K562 (cell line): ENCODE measurements around the gene SLC38A1. TPM values are rescaled to one million over a fixed set of nuclear protein-coding genes. Genes with fewer than 3 reads are reported as not detected.

ENCODE experiments used
- ATAC-seq: fragments of 200-7000 bp; cut with Tn5 transposase; 3 replicates; pipeline ENCODE4 v1.9.1; 2020; ENCODE audit warnings: moderate library complexity
- BruUV-seq: library from RNA; stranded (reverse); fragments of 400-500 nt; replicated peaks from 2 replicates; lab custom pipeline; 2021; lab: Mats Ljungman, UMichigan
- CTCF ChIA-PET: fragments of 300-600 bp; formaldehyde crosslinking; extraction: SDS; loops from one replicate; lab custom pipeline; 2021; ENCODE audit warnings: low intra/inter-chr PET ratio; lab: Yijun Ruan, JAX
- POLR2A ChIA-PET: fragments of 300-600, 350-650 bp; sonication (Branson Sonifier 250); formaldehyde crosslinking; extraction: SDS; loops from one replicate; lab custom pipeline; 2021; ENCODE audit warnings: antibody characterized with exemption, inconsistent platforms; lab: Yijun Ruan, JAX
- DNase-seq, 4 experiments: peaks; one replicate each; pipeline versions ENCODE4 v3.0.0 to v3.0.0-alpha.2; 2011 to 2018; ENCODE audit warnings: low spot score in 3 of 4, mixed read lengths in 3 of 4; ENCODE audit errors: extremely low read depth in 1 of 4
- FAIRE-seq: peaks from 2 replicates; lab custom pipeline; 2011; peaks lifted over from hg19 to GRCh38; lab: Jason Lieb, UNC
- H2AFZ ChIP-seq: 2 replicates; pipeline ENCODE4 v1.6.0; 2011; ENCODE audit warnings: low read depth, low read length, control low read depth, inconsistent platforms
- H3K27ac ChIP-seq: fragments of 200-600 bp; 3 replicates; pipeline ENCODE4 v1.8.0; 2011; ENCODE audit warnings: low read depth, mild to moderate bottlenecking, control low read depth, inconsistent platforms, low read length, moderate library complexity, mixed read lengths; ENCODE audit errors: extremely low read depth
- H3K27me3 ChIP-seq, 2 experiments: fragments of 300-600 bp in 1 of 2; 2 replicates in 1 of 2; 3 replicates in 1 of 2; pipeline versions ENCODE4 v1.6.0 to v1.8.0; 2011; ENCODE audit warnings: inconsistent platforms in 2 of 2, low read length in 2 of 2, mild to moderate bottlenecking in 1 of 2, mixed read lengths in 1 of 2, moderate library complexity in 1 of 2; ENCODE audit not compliant: control insufficient read depth in 2 of 2, insufficient read depth in 2 of 2
- H3K36me3 ChIP-seq: fragments of 300-600 bp; 3 replicates; pipeline ENCODE4 v1.8.0; 2011; ENCODE audit warnings: mild to moderate bottlenecking, low read length, inconsistent platforms; ENCODE audit not compliant: control insufficient read depth, insufficient read depth
- H3K4me1 ChIP-seq, 2 experiments: fragments of 200-600 bp in 1 of 2; replicated peaks in 1 of 2; 2 replicates in 1 of 2; 3 replicates in 1 of 2; pipeline versions ENCODE4 v1.5.1 to v1.8.0; 2011; ENCODE audit warnings: inconsistent platforms in 2 of 2, low read length in 2 of 2, mild to moderate bottlenecking in 1 of 2, mixed read lengths in 1 of 2, moderate library complexity in 1 of 2; ENCODE audit not compliant: control insufficient read depth in 2 of 2, insufficient read depth in 2 of 2
- H3K4me2 ChIP-seq: 2 replicates; pipeline ENCODE4 v1.6.1; 2011; ENCODE audit warnings: low read length, control low read depth, inconsistent platforms, mixed read lengths; ENCODE audit not compliant: insufficient read depth
- H3K4me3 ChIP-seq: fragments of 200-600 bp; sonication (generic), shearing (Covaris generic); 2 replicates; pipeline ENCODE4 v1.5.1; 2016; ENCODE audit warnings: control low read depth, inconsistent platforms
- H3K79me2 ChIP-seq: fragments of 200-600 bp; 3 replicates; pipeline ENCODE4 v1.8.0; 2011; ENCODE audit warnings: low read length, inconsistent platforms; ENCODE audit not compliant: control insufficient read depth, insufficient read depth
- H3K9ac ChIP-seq, 2 experiments: 2 replicates each; pipeline versions ENCODE4 v1.6.0 to v1.6.1; 2011; ENCODE audit warnings: low read depth in 2 of 2, low read length in 2 of 2, control low read depth in 1 of 2, inconsistent platforms in 1 of 2, mild to moderate bottlenecking in 1 of 2, mixed read lengths in 1 of 2; ENCODE audit not compliant: insufficient read depth in 1 of 2
- H3K9me1 ChIP-seq: one replicate; pipeline ENCODE4 v1.6.0; 2011; ENCODE audit warnings: inconsistent platforms, mild to moderate bottlenecking, low read length, moderate library complexity; ENCODE audit not compliant: control insufficient read depth, insufficient read depth
- H3K9me3 ChIP-seq: replicated peaks from 2 replicates; pipeline ENCODE4 v1.5.1; 2011; ENCODE audit warnings: low read depth, low read length, inconsistent platforms; ENCODE audit not compliant: control insufficient read depth, insufficient read depth
- H4K20me1 ChIP-seq: replicated peaks from 2 replicates; pipeline ENCODE4 v1.6.1; 2011; ENCODE audit warnings: low read length, inconsistent platforms, mixed read lengths; ENCODE audit not compliant: control insufficient read depth, insufficient read depth
- COPS2 ChIP-seq: fragments of 450-650 bp; conservative IDR thresholded peaks from 2 replicates; pipeline ENCODE4 v1.6.1; 2016; ENCODE audit warnings: mild to moderate bottlenecking, moderate library complexity
- DPF2 ChIP-seq: fragments of 450-650 bp; IDR thresholded peaks from 2 replicates; pipeline ENCODE4 v1.6.1; 2016
- FUS ChIP-seq: fragments of 200-400 bp; formaldehyde crosslinking; optimal IDR thresholded peaks from 2 replicates; pipeline ENCODE3; 2017; ENCODE audit warnings: low read depth, low read length
- TSC22D4 ChIP-seq: fragments of 450-650 bp; IDR thresholded peaks from 2 replicates; pipeline ENCODE4 v1.6.1; 2016; ENCODE audit warnings: missing genetic modification characterization, missing biosample characterization, control low read depth
- WGBS: fragments of 100-300 bp; shearing (Covaris generic); methylation state at CpG from one replicate; pipeline ENCODE4 v1.1.6; 2016; ENCODE audit warnings: low coverage, mixed read lengths; ENCODE audit not compliant: insufficient coverage; ENCODE audit errors: missing lambda C conversion rate; 5-methylcytosine and 5-hydroxymethylcytosine counted together
- in situ Hi-C: fragments of 300-500 bp; cut with MboI; formaldehyde crosslinking; loops from 4 replicates; pipeline ENCODE4 v1.15.0; 2018; ENCODE audit warnings: inconsistent platforms, mixed read lengths
- intact Hi-C: fragments of 100-400 bp; cut with micrococcal nuclease; formaldehyde crosslinking; loops from 2 replicates; pipeline ENCODE4 v1.14.2; 2022
- polyA plus RNA-seq, 8 experiments: library from polyadenylated mRNA; depleted of rRNA in 4 of 8; stranded (reverse) in 5 of 8; unstranded in 3 of 8; fragments of >200 nt; fragmentation: Nextera tagmentation in 2 of 8; fragmentation: Illumina TruSeq in 1 of 8; extraction: Ambion mirVana in 2 of 8; extraction: Trizol in 1 of 8; gene quantifications; 2 replicates each; pipeline versions ENCODE4 v1.2.1 to v1.2.3, GENCODE V29; 2011 to 2014; ENCODE audit warnings: inconsistent platforms in 1 of 8, missing spikeins in 1 of 8
- total RNA-seq, 7 experiments: library from RNA; depleted of rRNA in 6 of 7; stranded (reverse); fragments of >200 nt in 6 of 7; fragmentation: Illumina TruSeq in 2 of 7; extraction: Trizol in 2 of 7; gene quantifications; 2 replicates each; pipeline versions ENCODE4 v1.2.1 to v1.2.3, GENCODE V29; 2011 to 2021; ENCODE audit warnings: low replicate concordance in 1 of 7
- TF ChIP-seq, protein P1 (sequence below): sonication (generic); formaldehyde crosslinking; IDR thresholded peaks from 2 replicates; pipeline ENCODE4 v1.8.1; 2022; ENCODE audit warnings: missing genetic modification reagents

The SLC38A1 gene
- total and polyA plus RNA-seq, 9 of the 15 experiments (the other 6 are each of a cell fraction or from before 2014, with no cell fraction given) = 51.9 to 112 (median 75.0) TPM

DNA sequence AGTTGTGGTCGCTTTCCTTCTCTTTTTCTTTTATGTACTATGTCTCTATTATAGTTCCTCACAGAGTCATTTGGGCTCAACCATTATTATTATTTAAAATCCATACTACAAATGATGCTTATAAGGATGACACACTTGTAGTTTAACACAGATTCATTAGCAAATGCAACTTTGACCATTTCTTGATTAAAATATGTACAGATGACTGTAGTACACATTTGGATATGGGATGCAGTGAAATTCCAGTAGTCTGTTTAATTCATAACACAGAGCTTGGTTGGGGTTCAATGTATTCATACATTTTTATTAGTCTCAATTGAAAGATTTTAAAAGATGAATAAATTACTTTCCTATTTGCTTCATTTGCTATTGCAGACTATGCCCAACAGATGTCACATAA is 30.0 kb downstream of the SLC38A1 start:
- no peak overlapping the region for H3K9ac ChIP-seq
- no peaks in the 10 kb centered on the region for H3K4me1 ChIP-seq
- no peak for FAIRE-seq
- no TSS peak for BruUV-seq
- H3K27me3 ChIP-seq = no peaks in the 10 kb centered on the region
- H3K36me3 ChIP-seq = peaks cover 89% of the 10 kb centered on the region
- H3K4me3 ChIP-seq = no peak overlapping the region
- H3K27ac ChIP-seq = no peak overlapping the region
- CTCF ChIA-PET = no interaction called here
- in situ Hi-C loops = no loop called here
- no peak overlapping the region for H3K4me2 ChIP-seq
- TF ChIP-seq FUS (no peak), COPS2 (no peak), DPF2 (no peak), TSC22D4 (tag) (no peak)
- TF ChIP-seq, protein P1, sequence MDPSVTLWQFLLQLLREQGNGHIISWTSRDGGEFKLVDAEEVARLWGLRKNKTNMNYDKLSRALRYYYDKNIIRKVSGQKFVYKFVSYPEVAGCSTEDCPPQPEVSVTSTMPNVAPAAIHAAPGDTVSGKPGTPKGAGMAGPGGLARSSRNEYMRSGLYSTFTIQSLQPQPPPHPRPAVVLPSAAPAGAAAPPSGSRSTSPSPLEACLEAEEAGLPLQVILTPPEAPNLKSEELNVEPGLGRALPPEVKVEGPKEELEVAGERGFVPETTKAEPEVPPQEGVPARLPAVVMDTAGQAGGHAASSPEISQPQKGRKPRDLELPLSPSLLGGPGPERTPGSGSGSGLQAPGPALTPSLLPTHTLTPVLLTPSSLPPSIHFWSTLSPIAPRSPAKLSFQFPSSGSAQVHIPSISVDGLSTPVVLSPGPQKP (CRISPR knock-in tag) = no peak
- WGBS = 89% methylated on average over 1 of the region's 1 CpG
- intact Hi-C loops = no loop called here
- H2AFZ ChIP-seq = no peak overlapping the region
- POLR2A ChIA-PET = interaction anchor here (0.7 kb wide), 1 partner anchor 263 kb away, joined by 3 read pairs; no protein-coding TSS in a partner anchor
- DNase-seq = no peak
- H3K9me3 ChIP-seq = no peaks in the 10 kb centered on the region
- H4K20me1 ChIP-seq = no peaks in the 10 kb centered on the region
- ATAC-seq = no peak
- no peaks in the 10 kb centered on the region for H3K9me1 ChIP-seq
- H3K79me2 ChIP-seq = peaks cover 76% of the 10 kb centered on the region
